IMR-90 (cell line): ENCODE measurements around the gene ALDH1A1. TPM values are rescaled to one million over a fixed set of nuclear protein-coding genes. Genes with fewer than 3 reads are reported as not detected.

Experiments used
- ATAC-seq: fragments of 200-7000 bp; cut with Tn5 transposase; 2 replicates; pipeline ENCODE4 v1.9.1; 2020; ENCODE audit warnings: low read depth, mild to moderate bottlenecking, moderate library complexity
- BruUV-seq: library from RNA; stranded (reverse); fragments of 400-500 nt; replicated peaks from 2 replicates; lab custom pipeline; 2021; lab: Mats Ljungman, UMichigan
- CTCF ChIA-PET: fragments of 300-600 bp; formaldehyde crosslinking; extraction: SDS; loops from one replicate; lab custom pipeline; 2021; ENCODE audit warnings: antibody characterized with exemption; lab: Yijun Ruan, JAX
- POLR2A ChIA-PET: fragments of 300-600 bp; sonication (Branson Sonifier 250); formaldehyde crosslinking; loops from one replicate; lab custom pipeline; 2022; ENCODE audit warnings: antibody characterized with exemption; ENCODE audit not compliant: unreplicated experiment; lab: Charles Lee
- DNase-seq: peaks from one replicate; pipeline ENCODE4 v3.0.0; 2013
- H2AFZ ChIP-seq: replicated peaks from 2 replicates; pipeline ENCODE3; 2013; ENCODE audit warnings: low read length, mild to moderate bottlenecking; ENCODE audit not compliant: poor library complexity
- H2AK5ac ChIP-seq: 2 replicates; pipeline ENCODE4 v1.6.1; 2013; ENCODE audit warnings: low read depth, low read length, inconsistent platforms
- H2AK9ac ChIP-seq: replicated peaks from 2 replicates; pipeline ENCODE3; 2013; ENCODE audit warnings: mild to moderate bottlenecking, low read depth, low read length, moderate library complexity; ENCODE audit not compliant: poor library complexity
- H2BK120ac ChIP-seq: 2 replicates; pipeline ENCODE4 v1.6.1; 2013; ENCODE audit warnings: low read depth, low read length, inconsistent platforms
- H2BK15ac ChIP-seq: 3 replicates; pipeline ENCODE4 v1.6.1; 2013; ENCODE audit warnings: low read depth, low read length, inconsistent platforms
- H2BK20ac ChIP-seq: 2 replicates; pipeline ENCODE4 v1.6.1; 2013; ENCODE audit warnings: low read depth, mild to moderate bottlenecking, inconsistent platforms, low read length, moderate library complexity
- H2BK5ac ChIP-seq: 2 replicates; pipeline ENCODE4 v1.6.1; 2013; ENCODE audit warnings: mild to moderate bottlenecking, low read depth, low read length, inconsistent platforms; ENCODE audit not compliant: poor library complexity, severe bottlenecking
- H3K14ac ChIP-seq: replicated peaks from 2 replicates; pipeline ENCODE4 v1.6.1; 2013; ENCODE audit warnings: low read depth, low read length, inconsistent platforms
- H3K18ac ChIP-seq: 2 replicates; pipeline ENCODE4 v1.6.1; 2013; ENCODE audit warnings: low read depth, low read length, control low read depth
- H3K23ac ChIP-seq: 2 replicates; pipeline ENCODE4 v1.6.1; 2013; ENCODE audit warnings: low read depth, low read length, inconsistent platforms
- H3K27ac ChIP-seq: 2 replicates; pipeline ENCODE4 v1.5.1; 2013; ENCODE audit warnings: mild to moderate bottlenecking, control low read depth, low read length; ENCODE audit not compliant: insufficient read depth
- H3K27me3 ChIP-seq: 2 replicates; pipeline ENCODE4 v1.6.1; 2013; ENCODE audit warnings: low read length; ENCODE audit not compliant: control insufficient read depth, insufficient read depth
- H3K36me3 ChIP-seq: 2 replicates; pipeline ENCODE4 v1.6.1; 2013; ENCODE audit warnings: low read length, mixed read lengths; ENCODE audit not compliant: control insufficient read depth, insufficient read depth
- H3K4ac ChIP-seq: 2 replicates; pipeline ENCODE4 v1.6.1; 2013; ENCODE audit warnings: low read depth, low read length, inconsistent platforms
- H3K4me1 ChIP-seq: 2 replicates; pipeline ENCODE4 v1.6.1; 2013; ENCODE audit warnings: low read length, mixed read lengths; ENCODE audit not compliant: control insufficient read depth, insufficient read depth
- H3K4me2 ChIP-seq: 2 replicates; pipeline ENCODE4 v1.6.1; 2013; ENCODE audit warnings: low read depth, mild to moderate bottlenecking, control low read depth, low read length, moderate library complexity
- H3K4me3 ChIP-seq: 2 replicates; pipeline ENCODE4 v1.5.1; 2013; ENCODE audit warnings: low read depth, mild to moderate bottlenecking, control low read depth, low read length, moderate library complexity; ENCODE audit not compliant: insufficient read depth
- H3K56ac ChIP-seq: 2 replicates; pipeline ENCODE4 v1.6.1; 2013; ENCODE audit warnings: low read length, inconsistent platforms; ENCODE audit not compliant: insufficient read depth; ENCODE audit errors: extremely low read depth
- H3K79me1 ChIP-seq, 2 experiments: 2 replicates each; pipeline ENCODE4 v1.6.1; 2013; ENCODE audit warnings: low read length in 2 of 2, inconsistent platforms in 1 of 2, low read depth in 1 of 2
- H3K9ac ChIP-seq: 2 replicates; pipeline ENCODE4 v1.6.1; 2013; ENCODE audit warnings: low read depth, low read length, control low read depth
- H3K9me1 ChIP-seq: 2 replicates; pipeline ENCODE4 v1.6.1; 2013; ENCODE audit warnings: low read length, inconsistent platforms; ENCODE audit not compliant: insufficient read depth
- H3K9me3 ChIP-seq: 2 replicates; pipeline ENCODE4 v1.6.1; 2013; ENCODE audit warnings: low read length; ENCODE audit not compliant: control insufficient read depth, insufficient read depth
- H4K20me1 ChIP-seq: 2 replicates; pipeline ENCODE4 v1.6.1; 2013; ENCODE audit warnings: low read length, inconsistent platforms; ENCODE audit not compliant: insufficient read depth
- H4K5ac ChIP-seq: 2 replicates; pipeline ENCODE4 v1.6.1; 2013; ENCODE audit warnings: mild to moderate bottlenecking, low read depth, low read length, control low read depth
- H4K8ac ChIP-seq, 2 experiments: 2 replicates each; pipeline ENCODE4 v1.6.1; 2013; ENCODE audit warnings: low read depth in 2 of 2, low read length in 2 of 2, control low read depth in 1 of 2, inconsistent platforms in 1 of 2
- H4K91ac ChIP-seq: 2 replicates; pipeline ENCODE4 v1.6.1; 2013; ENCODE audit warnings: low read depth, low read length, inconsistent platforms; ENCODE audit not compliant: insufficient read depth
- MAZ ChIP-seq: IDR thresholded peaks from 2 replicates; pipeline ENCODE4 v1.6.1; 2012; ENCODE audit warnings: low read depth, mild to moderate bottlenecking, low read length, improper control_type of control experiment, moderate library complexity, borderline replicate concordance
- WGBS, 2 experiments: methylation state at CpG; one replicate each; pipeline versions ENCODE4 v1.1.5 to v1.1.7; 2013; ENCODE audit warnings: missing lambda C conversion rate in 2 of 2; ENCODE audit not compliant: insufficient read length in 1 of 2; ENCODE audit errors: extremely low coverage in 2 of 2; 5-methylcytosine and 5-hydroxymethylcytosine counted together
- dilution Hi-C: fragments of 300-500 bp; cut with HindIII; formaldehyde crosslinking; loops from one replicate; pipeline ENCODE4 v1.14.3; 2018; ENCODE audit warnings: low sequenced_read_pairs; ENCODE audit not compliant: unreplicated experiment
- in situ Hi-C: fragments of 300-500 bp; cut with MboI; formaldehyde crosslinking; loops from 3 replicates; pipeline ENCODE4 v1.14.3; 2019; ENCODE audit warnings: low sequenced_read_pairs, inconsistent platforms, mixed read lengths
- intact Hi-C: fragments of 100-400 bp; cut with micrococcal nuclease; formaldehyde crosslinking; loops from 2 replicates; pipeline ENCODE4 v1.10.0; 2022
- polyA plus RNA-seq, 3 experiments: library from polyadenylated mRNA; depleted of rRNA; stranded (reverse); fragments of >200 nt; gene quantifications; 2 replicates each; pipeline ENCODE4 v1.2.3, GENCODE V29; 2012; ENCODE audit warnings: low replicate concordance in 1 of 3
- total RNA-seq: library from RNA; depleted of rRNA; stranded (reverse); fragments of >200 nt; gene quantifications from 2 replicates; pipeline ENCODE4 v1.2.3, GENCODE V29; 2012

ALDH1A1 gene
- total and polyA plus RNA-seq, 2 of the 4 experiments (the other 2 are of a cell fraction) = not detected

DNA sequence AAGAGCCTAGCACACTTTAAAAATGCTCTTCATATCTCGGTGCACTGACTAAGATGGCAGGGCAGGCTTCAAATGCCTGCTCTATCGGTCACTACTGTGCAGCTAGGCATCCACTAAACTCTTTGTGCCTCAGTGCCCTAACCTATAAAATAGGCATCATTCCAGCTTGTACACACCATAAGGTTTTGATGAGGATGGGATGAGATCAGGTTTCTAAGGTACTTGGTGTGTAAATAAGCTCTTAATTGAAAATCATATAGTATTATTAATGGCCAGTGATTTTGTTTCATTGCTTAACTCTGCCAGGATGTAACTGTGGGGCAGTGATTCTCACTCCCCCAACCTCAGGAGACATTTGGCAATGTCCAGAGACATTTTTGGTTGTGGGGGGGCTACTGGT is 78.5 kb downstream of the ALDH1A1 start:
- Histone ChIP-seq H2AK5ac (no peak overlapping the region), H4K5ac (no peak overlapping the region), H4K20me1 (no peaks in the 10 kb centered on the region), H3K4me3 (no peak overlapping the region), H3K27me3 (no peaks in the 10 kb centered on the region), H3K4me1 (no peaks in the 10 kb centered on the region), H2BK20ac (no peak overlapping the region), H3K4me2 (no peak overlapping the region), H3K9ac (no peak overlapping the region), H3K79me1 (no peaks in the 10 kb centered on the region), H3K4ac (no peak overlapping the region), H3K18ac (no peak overlapping the region), H2BK5ac (no peak overlapping the region), H4K8ac (no peak overlapping the region), H3K36me3 (no peaks in the 10 kb centered on the region), H3K27ac (no peak overlapping the region), H4K91ac (no peak overlapping the region), H3K56ac (no peak overlapping the region), H2BK120ac (no peak overlapping the region), H2AFZ (no peak overlapping the region), H2BK15ac (no peak overlapping the region), H3K9me1 (no peaks in the 10 kb centered on the region), H3K23ac (no peak overlapping the region), H3K14ac (no peak overlapping the region), H3K9me3 (no peaks in the 10 kb centered on the region), H2AK9ac (no peak overlapping the region)
- ChIA-PET CTCF (no interaction called here), POLR2A (no interaction called here)
- in situ Hi-C loops = no loop called here
- intact Hi-C loops = loop anchor here (5.0 kb wide), 2 partner anchors 33 to 308 kb away; no protein-coding TSS in a partner anchor
- no TSS peak for BruUV-seq
- TF ChIP-seq MAZ = no peak
- no peak for ATAC-seq
- DNase-seq = no peak
- WGBS, 2 experiments = no CpG with 5 or more reads among the region's 2 CpGs
- dilution Hi-C loops = no loop called here
